ENCODE measurements around the gene CYLD.
A peak's percentile ranks its signal among the peaks of the same experiment; 100 is the strongest.

The CYLD gene

GRCh38 chr16:50836121-50836621, 94.3 kb downstream of the CYLD start:
- Histone ChIP-seq H3K4me3 (ENCODE audit: low read depth, low read length) (no peak overlapping the region), H2AFZ (ENCODE audit: low read length, unreplicated experiment) (no peak overlapping the region), H3K27ac (ENCODE audit: low read depth, low read length) (no peak overlapping the region), H3K79me2 (ENCODE audit: control insufficient read depth, insufficient read depth, low read length, unreplicated experiment) (no peaks in the 10 kb centered on the region), H3K27me3 (ENCODE audit: insufficient read depth, low read length) (peaks cover 68% of the 10 kb centered on the region), H3K4me1 (ENCODE audit: control insufficient read depth, insufficient read depth, low read length, unreplicated experiment) (no peaks in the 10 kb centered on the region), H3K36me3 (ENCODE audit: insufficient read depth, low read length) (no peaks in the 10 kb centered on the region)

GRCh38 chr16:50837324-50837723, 95.4 kb downstream of the CYLD start:
- H3K4me1 ChIP-seq (ENCODE audit: control insufficient read depth, insufficient read depth, low read length, unreplicated experiment), result no peaks in the 10 kb centered on the region
- peaks cover 74% of the 10 kb centered on the region for H3K27me3 ChIP-seq (ENCODE audit: insufficient read depth, low read length)
- no peaks in the 10 kb centered on the region for H3K36me3 ChIP-seq (ENCODE audit: insufficient read depth, low read length)
- no peaks in the 10 kb centered on the region for H3K79me2 ChIP-seq (ENCODE audit: control insufficient read depth, insufficient read depth, low read length, unreplicated experiment)
- H3K4me3 ChIP-seq (ENCODE audit: low read depth, low read length), result no peak overlapping the region
- H2AFZ ChIP-seq (ENCODE audit: low read length, unreplicated experiment), result no peak overlapping the region
- H3K27ac ChIP-seq (ENCODE audit: low read depth, low read length), result no peak overlapping the region

- H3K27ac ChIP-seq (ENCODE audit: low read depth, low read length), result no peak overlapping the region
- H3K4me1 ChIP-seq (ENCODE audit: control insufficient read depth, insufficient read depth, low read length, unreplicated experiment), result no peaks in the 10 kb centered on the region
- no peak overlapping the region for H3K4me3 ChIP-seq (ENCODE audit: low read depth, low read length)
- peaks cover 75% of the 10 kb centered on the region for H3K27me3 ChIP-seq (ENCODE audit: insufficient read depth, low read length)
- no peak overlapping the region for H2AFZ ChIP-seq (ENCODE audit: low read length, unreplicated experiment)
- no peaks in the 10 kb centered on the region for H3K36me3 ChIP-seq (ENCODE audit: insufficient read depth, low read length)
- H3K79me2 ChIP-seq (ENCODE audit: control insufficient read depth, insufficient read depth, low read length, unreplicated experiment), result no peaks in the 10 kb centered on the region
Measured at GRCh38 chr16:50838165-50838564, 96.3 kb downstream of the CYLD start.

GRCh38 chr16:50838885-50839284, 97.0 kb downstream of the CYLD start:
- Histone ChIP-seq H3K27ac (ENCODE audit: low read depth, low read length) (no peak overlapping the region), H3K27me3 (ENCODE audit: insufficient read depth, low read length) (peaks cover 72% of the 10 kb centered on the region), H3K4me3 (ENCODE audit: low read depth, low read length) (no peak overlapping the region), H3K4me1 (ENCODE audit: control insufficient read depth, insufficient read depth, low read length, unreplicated experiment) (no peaks in the 10 kb centered on the region), H3K36me3 (ENCODE audit: insufficient read depth, low read length) (no peaks in the 10 kb centered on the region), H2AFZ (ENCODE audit: low read length, unreplicated experiment) (no peak overlapping the region), H3K79me2 (ENCODE audit: control insufficient read depth, insufficient read depth, low read length, unreplicated experiment) (no peaks in the 10 kb centered on the region)

- Histone ChIP-seq H3K36me3 (ENCODE audit: insufficient read depth, low read length) (no peaks in the 10 kb centered on the region), H3K79me2 (ENCODE audit: control insufficient read depth, insufficient read depth, low read length, unreplicated experiment) (no peaks in the 10 kb centered on the region), H3K4me3 (ENCODE audit: low read depth, low read length) (no peak overlapping the region), H2AFZ (ENCODE audit: low read length, unreplicated experiment) (no peak overlapping the region), H3K27ac (ENCODE audit: low read depth, low read length) (no peak overlapping the region), H3K27me3 (ENCODE audit: insufficient read depth, low read length) (peaks cover 72% of the 10 kb centered on the region), H3K4me1 (ENCODE audit: control insufficient read depth, insufficient read depth, low read length, unreplicated experiment) (no peaks in the 10 kb centered on the region)
Measured at GRCh38 chr16:50839356-50839755, 97.5 kb downstream of the CYLD start.

- Histone ChIP-seq H3K27ac (ENCODE audit: low read depth, low read length) (no peak overlapping the region), H3K27me3 (ENCODE audit: insufficient read depth, low read length) (peaks cover 66% of the 10 kb centered on the region), H3K79me2 (ENCODE audit: control insufficient read depth, insufficient read depth, low read length, unreplicated experiment) (no peaks in the 10 kb centered on the region), H3K36me3 (ENCODE audit: insufficient read depth, low read length) (no peaks in the 10 kb centered on the region), H3K4me1 (ENCODE audit: control insufficient read depth, insufficient read depth, low read length, unreplicated experiment) (no peaks in the 10 kb centered on the region), H3K4me3 (ENCODE audit: low read depth, low read length) (no peak overlapping the region), H2AFZ (ENCODE audit: low read length, unreplicated experiment) (no peak overlapping the region)
Measured at GRCh38 chr16:50839920-50840729, 98.2 kb downstream of the CYLD start.

- Histone ChIP-seq H3K36me3 (ENCODE audit: insufficient read depth, low read length) (no peaks in the 10 kb centered on the region), H3K27me3 (ENCODE audit: insufficient read depth, low read length) (peaks cover 55% of the 10 kb centered on the region), H3K4me3 (ENCODE audit: low read depth, low read length) (peak overlapping the region; percentile 45; the same call in 1 of the 2 replicates), H3K27ac (ENCODE audit: low read depth, low read length) (no peak overlapping the region), H3K79me2 (ENCODE audit: control insufficient read depth, insufficient read depth, low read length, unreplicated experiment) (no peaks in the 10 kb centered on the region), H3K4me1 (ENCODE audit: control insufficient read depth, insufficient read depth, low read length, unreplicated experiment) (no peaks in the 10 kb centered on the region), H2AFZ (ENCODE audit: low read length, unreplicated experiment) (no peak overlapping the region)
Measured at GRCh38 chr16:50841081-50841886, 99.4 kb downstream of the CYLD start.

GRCh38 chr16:50842013-50842505, 100.2 kb downstream of the CYLD start:
- no peak overlapping the region for H2AFZ ChIP-seq (ENCODE audit: low read length, unreplicated experiment)
- H3K27ac ChIP-seq (ENCODE audit: low read depth, low read length), result no peak overlapping the region
- H3K4me1 ChIP-seq (ENCODE audit: control insufficient read depth, insufficient read depth, low read length, unreplicated experiment), result no peaks in the 10 kb centered on the region
- no peaks in the 10 kb centered on the region for H3K36me3 ChIP-seq (ENCODE audit: insufficient read depth, low read length)
- H3K4me3 ChIP-seq (ENCODE audit: low read depth, low read length), result no peak overlapping the region
- H3K27me3 ChIP-seq (ENCODE audit: insufficient read depth, low read length), result peaks cover 47% of the 10 kb centered on the region
- no peaks in the 10 kb centered on the region for H3K79me2 ChIP-seq (ENCODE audit: control insufficient read depth, insufficient read depth, low read length, unreplicated experiment)

- H3K36me3 ChIP-seq (ENCODE audit: insufficient read depth, low read length), result no peaks in the 10 kb centered on the region
- H3K27me3 ChIP-seq (ENCODE audit: insufficient read depth, low read length), result peaks cover 44% of the 10 kb centered on the region
- no peak overlapping the region for H2AFZ ChIP-seq (ENCODE audit: low read length, unreplicated experiment)
- no peaks in the 10 kb centered on the region for H3K79me2 ChIP-seq (ENCODE audit: control insufficient read depth, insufficient read depth, low read length, unreplicated experiment)
- no peaks in the 10 kb centered on the region for H3K4me1 ChIP-seq (ENCODE audit: control insufficient read depth, insufficient read depth, low read length, unreplicated experiment)
- H3K4me3 ChIP-seq (ENCODE audit: low read depth, low read length), result no peak overlapping the region
- no peak overlapping the region for H3K27ac ChIP-seq (ENCODE audit: low read depth, low read length)
Measured at GRCh38 chr16:50842589-50842988, 100.7 kb downstream of the CYLD start.

- Histone ChIP-seq H3K27ac (ENCODE audit: low read depth, low read length) (no peak overlapping the region), H3K4me1 (ENCODE audit: control insufficient read depth, insufficient read depth, low read length, unreplicated experiment) (no peaks in the 10 kb centered on the region), H3K79me2 (ENCODE audit: control insufficient read depth, insufficient read depth, low read length, unreplicated experiment) (no peaks in the 10 kb centered on the region), H3K27me3 (ENCODE audit: insufficient read depth, low read length) (peaks cover 38% of the 10 kb centered on the region), H3K36me3 (ENCODE audit: insufficient read depth, low read length) (no peaks in the 10 kb centered on the region), H3K4me3 (ENCODE audit: low read depth, low read length) (no peak overlapping the region), H2AFZ (ENCODE audit: low read length, unreplicated experiment) (no peak overlapping the region)
Measured at GRCh38 chr16:50844840-50845239, 103.0 kb downstream of the CYLD start.
